Gastrocnemius medialis (tissue), 4 donors: Measurements from ENCODE around the gene SLCO3A1.

Source experiments
- CTCF ChIP-seq, 5 experiments: fragments of 450-650 bp in 3 of 5; fragments of 200-600 bp in 2 of 5; sonication (generic) in 2 of 5; IDR thresholded peaks in 4 of 5; conservative IDR thresholded peaks in 1 of 5; 1 replicate in 4 of 5; 2 replicates in 1 of 5; pipeline ENCODE4 v1.5.1; 2016 to 2019; ENCODE audit warnings: antibody characterized with exemption in 5 of 5, mild to moderate bottlenecking in 3 of 5, moderate library complexity in 3 of 5
- POLR2A ChIP-seq, 2 donors: fragments of 450-650 bp; IDR thresholded peaks; one replicate each; pipeline ENCODE4 v1.6.1; 2017; ENCODE audit warnings: antibody characterized with exemption in 2 of 2, mild to moderate bottlenecking in 2 of 2, moderate library complexity in 2 of 2

GRCh38 chr15:91885054-91885453, 31.5 kb downstream of the SLCO3A1 start:
- TF ChIP-seq CTCF (IDR thresholded peaks at IDR 0.05 in 4 of 5, conservative IDR thresholded peaks at IDR 0.05 in 1 of 5): no peak
- TF ChIP-seq POLR2A (IDR thresholded peaks at IDR 0.05): no peak
